ENCODE measurements around the gene LTB4R. TPM values are rescaled to one million over a fixed set of nuclear protein-coding genes. Genes with fewer than 3 reads are reported as not detected.

The LTB4R gene
- total RNA-seq, 1 experiment from 2014 or later = 13.4 TPM

DNA sequence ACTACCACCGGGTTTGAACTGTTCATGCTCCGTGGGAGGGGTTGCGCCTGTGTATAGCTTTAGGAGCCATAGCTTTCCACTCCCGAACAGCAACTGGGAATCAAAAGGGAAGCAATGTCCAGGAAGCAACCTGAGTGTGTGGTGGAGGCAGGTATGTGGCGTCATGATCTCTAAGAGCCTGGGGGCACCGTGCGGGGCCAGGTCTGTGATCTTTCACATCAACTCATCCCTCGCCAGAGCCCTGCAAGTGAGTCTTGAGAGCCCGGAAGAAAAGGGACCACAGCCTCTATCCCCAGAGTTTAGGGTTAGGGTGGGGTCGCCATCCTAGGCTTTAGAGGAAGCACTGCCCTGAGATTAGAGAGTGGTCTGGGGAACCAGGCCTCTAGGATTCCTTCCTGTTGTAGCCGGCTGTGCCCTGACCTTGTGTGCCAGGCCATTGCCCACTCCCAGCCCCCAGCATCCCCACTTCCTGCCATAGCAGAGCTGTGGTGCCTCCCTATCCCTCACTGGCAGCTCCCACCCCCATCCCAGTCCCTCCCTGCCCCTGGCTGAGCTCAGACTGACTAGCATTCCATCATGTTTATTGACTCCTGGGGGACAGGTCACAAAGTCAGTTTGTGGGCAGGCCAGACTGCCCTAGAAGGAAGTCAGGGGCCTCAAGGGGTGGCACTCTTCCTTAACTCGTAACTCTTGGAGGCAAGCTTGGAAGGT is 24.3 kb downstream of the LTB4R start:
- intact Hi-C loops (cut with micrococcal nuclease; ENCODE audit: unreplicated experiment) = no loop called here
- Mint-ChIP-seq H3K4me1 (ENCODE audit: low read depth, unreplicated experiment) (peaks cover 32% of the 10 kb centered on the region), H3K9me3 (ENCODE audit: low read depth, unreplicated experiment) (no peaks in the 10 kb centered on the region), H3K27me3 (ENCODE audit: unreplicated experiment) (no peaks in the 10 kb centered on the region), H3K36me3 (ENCODE audit: insufficient read depth, unreplicated experiment) (peaks cover 16% of the 10 kb centered on the region), H3K4me3 (ENCODE audit: low read depth, unreplicated experiment) (no peak overlapping the region), H3K27ac (ENCODE audit: unreplicated experiment) (no peak overlapping the region)
- TF ChIP-seq, protein P1, sequence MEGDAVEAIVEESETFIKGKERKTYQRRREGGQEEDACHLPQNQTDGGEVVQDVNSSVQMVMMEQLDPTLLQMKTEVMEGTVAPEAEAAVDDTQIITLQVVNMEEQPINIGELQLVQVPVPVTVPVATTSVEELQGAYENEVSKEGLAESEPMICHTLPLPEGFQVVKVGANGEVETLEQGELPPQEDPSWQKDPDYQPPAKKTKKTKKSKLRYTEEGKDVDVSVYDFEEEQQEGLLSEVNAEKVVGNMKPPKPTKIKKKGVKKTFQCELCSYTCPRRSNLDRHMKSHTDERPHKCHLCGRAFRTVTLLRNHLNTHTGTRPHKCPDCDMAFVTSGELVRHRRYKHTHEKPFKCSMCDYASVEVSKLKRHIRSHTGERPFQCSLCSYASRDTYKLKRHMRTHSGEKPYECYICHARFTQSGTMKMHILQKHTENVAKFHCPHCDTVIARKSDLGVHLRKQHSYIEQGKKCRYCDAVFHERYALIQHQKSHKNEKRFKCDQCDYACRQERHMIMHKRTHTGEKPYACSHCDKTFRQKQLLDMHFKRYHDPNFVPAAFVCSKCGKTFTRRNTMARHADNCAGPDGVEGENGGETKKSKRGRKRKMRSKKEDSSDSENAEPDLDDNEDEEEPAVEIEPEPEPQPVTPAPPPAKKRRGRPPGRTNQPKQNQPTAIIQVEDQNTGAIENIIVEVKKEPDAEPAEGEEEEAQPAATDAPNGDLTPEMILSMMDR (IDR thresholded peaks at IDR 0.05; ENCODE audit: unreplicated experiment) = no peak
- no TSS peak for BruUV-seq (replicated peaks)
- no peak for DNase-seq
- CTCF ChIA-PET = interaction anchor here (0.7 to 2.7 kb wide), 3 partner anchors 31 to 100 kb away, joined by 3 to 22 read pairs (median 8); no protein-coding TSS in a partner anchor

DNA sequence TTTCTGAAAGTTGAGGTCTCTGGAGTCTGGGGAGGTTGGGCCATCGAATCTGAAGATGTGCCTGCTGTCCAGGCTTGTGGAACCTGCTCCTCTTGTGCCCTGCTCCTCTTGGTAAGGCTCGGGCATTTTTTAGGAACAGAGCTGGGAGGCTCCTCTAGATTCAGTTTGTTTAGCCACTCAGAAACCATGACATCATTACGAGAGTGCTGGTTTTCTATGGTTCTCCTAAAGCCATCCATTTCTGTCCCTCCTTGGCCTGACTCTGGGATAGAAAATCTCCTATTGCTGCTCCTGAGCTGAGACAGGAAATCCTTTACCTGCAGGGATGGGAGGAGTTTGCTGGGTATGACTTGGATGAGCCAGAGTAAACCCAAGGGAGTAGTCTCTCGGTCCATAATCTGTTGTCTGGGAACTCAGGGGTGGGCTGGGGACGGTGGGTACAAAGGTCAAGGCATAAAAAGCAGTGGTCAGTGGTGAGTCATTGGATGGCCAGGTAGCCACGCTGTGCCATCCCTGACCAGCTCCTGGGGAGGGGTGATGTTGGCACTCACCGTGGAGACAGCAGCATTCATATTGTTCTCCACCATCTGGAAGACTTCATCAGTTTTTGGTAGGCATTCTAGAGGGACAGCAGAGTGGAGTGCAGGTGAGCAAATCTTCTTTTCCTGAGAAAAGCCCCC is 26.0 kb downstream of the LTB4R start:
- Mint-ChIP-seq H3K4me3 (ENCODE audit: low read depth, unreplicated experiment) (no peak overlapping the region), H3K27me3 (ENCODE audit: unreplicated experiment) (no peaks in the 10 kb centered on the region), H3K36me3 (ENCODE audit: insufficient read depth, unreplicated experiment) (peaks cover 14% of the 10 kb centered on the region), H3K9me3 (ENCODE audit: low read depth, unreplicated experiment) (no peaks in the 10 kb centered on the region), H3K4me1 (ENCODE audit: low read depth, unreplicated experiment) (peaks cover 26% of the 10 kb centered on the region), H3K27ac (ENCODE audit: unreplicated experiment) (no peak overlapping the region)
- intact Hi-C loops (cut with micrococcal nuclease; ENCODE audit: unreplicated experiment) = no loop called here
- no peak for DNase-seq
- CTCF ChIA-PET = no interaction called here
- BruUV-seq (replicated peaks) = TSS peak; percentile 37
- TF ChIP-seq, protein P1 (IDR thresholded peaks at IDR 0.05; ENCODE audit: unreplicated experiment) = no peak

DNA sequence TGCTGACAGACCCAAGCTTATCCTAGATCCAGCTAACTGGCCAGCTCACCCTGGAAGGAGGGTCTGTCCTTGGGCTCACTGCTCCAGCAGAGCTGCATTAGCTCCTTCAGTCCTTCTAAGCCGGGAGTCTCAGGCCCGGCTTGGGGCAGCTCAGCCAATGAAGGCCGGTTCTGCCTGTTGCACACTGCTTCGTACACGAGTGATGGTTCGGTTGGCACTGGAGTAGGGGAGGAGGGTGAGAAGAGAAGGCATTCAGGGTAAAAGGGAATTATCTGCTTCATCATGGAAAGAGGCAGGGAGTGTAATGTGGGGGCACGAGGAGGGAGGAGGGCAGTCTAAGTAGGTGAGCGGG is 26.5 kb downstream of the LTB4R start:
- TF ChIP-seq, protein P1 (IDR thresholded peaks at IDR 0.05; ENCODE audit: unreplicated experiment) = no peak
- Mint-ChIP-seq H3K27ac (ENCODE audit: unreplicated experiment) (no peak overlapping the region), H3K27me3 (ENCODE audit: unreplicated experiment) (no peaks in the 10 kb centered on the region), H3K4me3 (ENCODE audit: low read depth, unreplicated experiment) (no peak overlapping the region), H3K9me3 (ENCODE audit: low read depth, unreplicated experiment) (no peaks in the 10 kb centered on the region), H3K4me1 (ENCODE audit: low read depth, unreplicated experiment) (peaks cover 21% of the 10 kb centered on the region), H3K36me3 (ENCODE audit: insufficient read depth, unreplicated experiment) (peaks cover 8% of the 10 kb centered on the region)
- intact Hi-C loops (cut with micrococcal nuclease; ENCODE audit: unreplicated experiment) = no loop called here
- no TSS peak for BruUV-seq (replicated peaks)
- CTCF ChIA-PET = no interaction called here
- DNase-seq = no peak

DNA sequence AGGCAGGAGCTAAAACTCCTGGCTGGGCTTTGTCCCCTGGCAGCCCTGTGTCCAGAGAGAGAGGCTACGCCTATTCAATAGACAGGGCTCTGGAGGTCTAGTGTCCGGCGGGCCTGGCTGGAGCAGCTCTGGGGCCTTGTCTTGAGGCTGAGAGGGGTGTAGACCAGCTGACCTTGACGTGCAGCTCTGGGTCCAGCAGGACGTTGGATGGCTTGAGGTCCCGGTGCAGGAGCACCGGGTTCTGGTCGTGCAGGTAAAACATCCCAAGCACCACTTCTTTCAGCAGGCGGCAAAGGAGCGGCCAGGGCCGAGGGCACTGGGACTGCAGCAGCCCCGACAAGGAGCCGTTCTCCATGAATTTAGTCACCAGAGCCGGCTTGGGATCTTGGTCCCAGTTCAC is 27.5 kb downstream of the LTB4R start:
- peak overlapping the region; percentile 77 for H3K4me3 Mint-ChIP-seq (ENCODE audit: low read depth, unreplicated experiment)
- peaks cover 17% of the 10 kb centered on the region for H3K4me1 Mint-ChIP-seq (ENCODE audit: low read depth, unreplicated experiment)
- no peaks in the 10 kb centered on the region for H3K27me3 Mint-ChIP-seq (ENCODE audit: unreplicated experiment)
- H3K27ac Mint-ChIP-seq (ENCODE audit: unreplicated experiment) = no peak overlapping the region
- H3K9me3 Mint-ChIP-seq (ENCODE audit: low read depth, unreplicated experiment) = no peaks in the 10 kb centered on the region
- CTCF ChIA-PET = interaction anchor here (0.8 to 2.1 kb wide), 3 partner anchors 28 to 93 kb away, joined by 3 to 5 read pairs (median 4); partner anchors contain the start of genes CBLN3 and KHNYN
- H3K36me3 Mint-ChIP-seq (ENCODE audit: insufficient read depth, unreplicated experiment) = peaks cover 8% of the 10 kb centered on the region
- TF ChIP-seq, protein P1 (IDR thresholded peaks at IDR 0.05; ENCODE audit: unreplicated experiment) = no peak
- no TSS peak for BruUV-seq (replicated peaks)
- DNase-seq = no peak
- intact Hi-C loops (cut with micrococcal nuclease; ENCODE audit: unreplicated experiment) = no loop called here

All from Calu3 (cell line).